GM12891 (cell line): ENCODE results near the gene LACRT.

Experiments
- DNase-seq: peaks from one replicate; pipeline ENCODE4 v3.0.0; 2011; ENCODE audit warnings: low spot score; ENCODE audit not compliant: insufficient read length
- FAIRE-seq: peaks from 2 replicates; lab custom pipeline; 2011; peaks lifted over from hg19 to GRCh38; lab: Jason Lieb, UNC
- PAX5 ChIP-seq: IDR thresholded peaks from 2 replicates; pipeline ENCODE4 v1.6.1; 2011; ENCODE audit warnings: low read length, moderate library complexity, mild to moderate bottlenecking; ENCODE audit not compliant: insufficient read depth, severe bottlenecking
- POLR2A ChIP-seq: IDR thresholded peaks from 2 replicates; pipeline ENCODE4 v1.6.1; 2011; ENCODE audit warnings: low read depth, low read length, control low read depth
- POLR2AphosphoS5 ChIP-seq: IDR thresholded peaks from 2 replicates; pipeline ENCODE4 v1.6.1; 2011; ENCODE audit warnings: low read depth, low read length, control low read depth
- POU2F2 ChIP-seq: IDR thresholded peaks from 2 replicates; pipeline ENCODE4 v1.6.1; 2011; ENCODE audit warnings: low read depth, mild to moderate bottlenecking, control low read depth, low read length, moderate library complexity
- SPI1 ChIP-seq: IDR thresholded peaks from 2 replicates; pipeline ENCODE4 v1.6.1; 2011; ENCODE audit warnings: low read depth, low read length, control low read depth
- TAF1 ChIP-seq: IDR thresholded peaks from 2 replicates; pipeline ENCODE4 v1.6.1; 2011; ENCODE audit warnings: low read depth, low read length, control low read depth

LACRT gene

DNA sequence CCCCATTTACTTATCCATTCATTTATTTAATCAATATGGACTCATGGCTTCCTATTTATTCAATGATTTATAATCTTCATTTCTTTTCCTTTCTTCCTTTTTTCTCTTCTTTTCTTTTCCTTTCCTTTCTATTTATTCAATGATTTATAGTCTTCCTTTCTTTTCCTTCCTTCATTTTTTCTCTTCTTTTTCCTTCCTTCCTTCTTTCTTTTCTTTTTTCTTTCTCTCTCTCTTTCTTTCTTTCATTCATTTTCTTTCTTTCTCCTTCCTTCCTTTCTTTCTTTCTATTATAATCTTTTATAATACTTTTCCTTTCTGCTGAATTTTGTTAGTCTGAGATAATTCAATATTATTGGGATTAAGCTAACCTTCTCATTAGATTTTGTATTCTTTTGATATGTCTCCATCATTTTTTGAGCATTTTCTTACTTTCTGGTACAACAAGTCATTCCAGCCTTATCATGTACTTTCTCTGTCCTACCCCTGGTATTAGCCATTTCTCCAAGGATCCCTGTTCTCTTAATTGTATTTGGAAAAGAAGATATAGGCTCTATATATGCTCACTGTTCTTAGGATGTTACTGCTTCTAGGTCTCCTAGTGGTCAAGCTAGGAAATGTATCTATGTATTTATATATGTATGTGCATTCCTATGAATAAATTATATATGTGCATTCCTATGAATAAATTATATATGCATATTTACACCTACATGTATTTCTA lies 12.1 kb downstream of the LACRT start:
- no peak for FAIRE-seq
- TF ChIP-seq POLR2A (no peak), SPI1 (no peak), TAF1 (no peak), POU2F2 (no peak), POLR2AphosphoS5 (no peak), PAX5 (no peak)
- DNase-seq = no peak

DNA sequence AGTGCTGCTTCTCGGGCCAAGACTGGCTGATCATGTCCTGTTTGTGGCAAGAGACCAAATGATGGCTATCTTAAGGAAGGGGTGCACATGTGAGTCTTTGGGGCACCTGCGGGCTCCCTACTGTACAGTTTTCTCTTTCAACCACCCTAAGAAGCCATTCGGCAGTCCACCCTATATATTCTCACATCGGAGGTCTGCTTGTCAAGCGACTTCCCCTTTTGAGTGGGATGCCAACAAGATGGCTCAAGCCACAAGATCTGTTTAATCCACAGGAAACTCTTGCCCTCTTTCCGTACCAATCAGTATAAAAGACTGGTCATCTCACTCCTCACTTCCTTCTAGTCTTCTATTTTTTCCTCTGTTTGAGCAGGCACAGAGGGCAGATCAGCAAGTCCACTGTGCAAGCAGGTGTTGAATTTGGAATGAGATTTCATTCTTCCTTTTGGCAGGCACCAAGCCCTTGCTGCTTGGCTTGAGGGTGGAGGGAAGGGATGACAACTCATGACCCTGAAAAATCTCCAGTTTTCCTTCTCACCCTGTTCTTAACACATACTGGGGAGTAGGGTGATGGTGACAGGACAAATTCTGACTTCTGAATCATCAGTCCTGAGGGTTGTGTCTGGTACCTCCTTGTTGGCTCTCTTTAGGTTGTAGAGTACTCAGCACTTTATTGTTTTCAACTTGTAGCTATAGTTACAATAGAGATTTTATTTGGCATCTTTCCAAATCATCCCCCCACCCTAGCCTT lies 17.6 kb downstream of the LACRT start:
- no peak for TF ChIP-seq PAX5
- TF ChIP-seq POLR2AphosphoS5 = no peak
- TF ChIP-seq SPI1 = no peak; the same call in 1 of the 2 replicates
- no peak for TF ChIP-seq POLR2A
- TF ChIP-seq POU2F2 = no peak
- TF ChIP-seq TAF1 = no peak
- FAIRE-seq = no peak
- DNase-seq = no peak

DNA sequence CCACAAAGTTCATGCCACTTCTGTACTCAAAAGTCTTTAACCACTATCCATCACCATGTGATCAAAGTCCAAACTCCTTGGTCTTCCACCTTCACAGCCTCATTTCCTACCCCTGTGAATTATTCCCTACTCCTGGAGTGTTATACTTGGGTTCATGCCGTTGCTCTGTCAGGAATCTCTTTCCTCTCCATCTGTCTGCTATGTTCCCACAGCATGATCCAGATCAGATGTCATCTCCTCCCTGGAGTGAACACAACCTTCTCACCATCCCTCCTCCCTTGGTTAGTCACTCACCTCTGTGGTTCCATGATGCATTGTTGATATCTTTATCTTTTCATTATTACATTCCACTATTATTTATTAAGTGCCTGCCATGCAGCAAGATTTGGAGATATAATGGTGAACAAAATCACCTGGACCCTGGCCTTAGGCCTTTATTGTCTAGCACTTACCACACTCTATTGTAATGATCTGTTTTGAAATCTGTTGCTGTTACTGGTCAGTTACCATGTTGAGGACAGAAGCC lies 22.4 kb downstream of the LACRT start:
- TF ChIP-seq POLR2AphosphoS5 = no peak
- no peak for TF ChIP-seq POLR2A
- TF ChIP-seq TAF1 = no peak
- TF ChIP-seq PAX5 = no peak
- no peak for TF ChIP-seq SPI1
- TF ChIP-seq POU2F2 = no peak
- FAIRE-seq (no peak), DNase-seq (no peak)

DNA sequence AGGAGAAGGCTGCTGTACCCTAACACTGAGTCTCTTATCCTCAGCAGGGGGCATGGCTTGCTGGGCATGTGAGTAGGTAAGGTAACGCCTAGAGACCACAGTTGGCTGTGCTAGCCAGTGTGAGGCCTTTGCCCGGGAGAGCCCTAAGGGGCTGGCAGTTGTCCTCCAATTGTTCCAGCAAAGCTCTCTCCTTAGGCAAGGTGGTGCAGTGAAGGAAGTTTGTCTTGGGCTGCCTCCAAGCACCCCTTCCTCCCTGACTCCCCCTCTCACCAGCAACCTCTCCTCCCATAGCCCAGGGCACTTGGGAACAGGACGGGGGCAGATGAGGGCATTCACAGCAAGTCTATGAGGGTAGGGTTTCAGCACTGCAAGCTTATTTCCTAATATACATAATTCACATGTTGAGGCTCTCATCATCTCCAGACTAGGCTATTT lies 23.0 kb downstream of the LACRT start:
- no peak for DNase-seq
- TF ChIP-seq SPI1 (no peak), POLR2A (no peak), TAF1 (no peak), POU2F2 (no peak), POLR2AphosphoS5 (no peak), PAX5 (no peak)
- no peak for FAIRE-seq

DNA sequence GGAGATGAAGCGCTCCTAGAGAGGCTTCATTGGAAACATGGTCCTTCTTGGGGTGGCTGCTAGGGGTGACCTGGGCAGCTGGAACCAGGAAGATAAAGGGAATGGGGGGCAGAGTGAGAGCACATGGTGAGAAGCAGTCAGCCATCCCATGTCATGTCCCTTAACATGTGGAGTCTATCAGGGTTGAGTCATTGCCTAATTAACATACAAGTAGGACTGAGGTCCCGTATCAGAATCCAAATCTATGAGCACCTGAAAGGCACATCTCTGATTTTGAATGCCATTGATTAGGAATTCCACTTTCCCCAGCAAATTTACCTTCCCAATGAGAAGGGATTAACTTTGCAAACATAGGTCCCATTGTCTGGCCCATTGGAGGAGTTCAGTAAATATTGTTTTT lies 25.9 kb downstream of the LACRT start:
- TF ChIP-seq POLR2A = no peak
- DNase-seq (no peak), FAIRE-seq (no peak)

DNA sequence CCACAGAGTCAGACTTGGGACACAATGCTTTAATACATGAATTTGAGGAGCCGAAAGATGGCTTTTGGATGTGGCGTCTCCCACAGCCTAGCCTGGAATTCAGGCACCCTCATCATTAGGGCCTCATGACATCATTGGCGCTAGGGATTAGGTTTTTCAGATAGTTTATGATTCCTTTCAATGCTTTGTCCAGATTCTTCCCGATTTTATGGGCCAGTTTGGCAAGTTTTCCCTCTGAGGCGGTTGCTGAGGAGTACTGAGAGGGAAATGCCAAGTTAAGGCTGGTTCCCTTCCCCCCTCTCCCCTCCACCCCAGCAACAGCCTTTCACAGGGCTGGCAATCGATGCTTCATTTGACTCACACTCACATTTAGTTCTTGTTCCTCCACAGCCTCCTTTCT lies 26.5 kb downstream of the LACRT start:
- no peak for TF ChIP-seq SPI1
- no peak for TF ChIP-seq POLR2A
- no peak for TF ChIP-seq POU2F2
- TF ChIP-seq POLR2AphosphoS5 = no peak
- TF ChIP-seq TAF1 = no peak
- no peak for TF ChIP-seq PAX5
- FAIRE-seq = no peak
- no peak for DNase-seq

DNA sequence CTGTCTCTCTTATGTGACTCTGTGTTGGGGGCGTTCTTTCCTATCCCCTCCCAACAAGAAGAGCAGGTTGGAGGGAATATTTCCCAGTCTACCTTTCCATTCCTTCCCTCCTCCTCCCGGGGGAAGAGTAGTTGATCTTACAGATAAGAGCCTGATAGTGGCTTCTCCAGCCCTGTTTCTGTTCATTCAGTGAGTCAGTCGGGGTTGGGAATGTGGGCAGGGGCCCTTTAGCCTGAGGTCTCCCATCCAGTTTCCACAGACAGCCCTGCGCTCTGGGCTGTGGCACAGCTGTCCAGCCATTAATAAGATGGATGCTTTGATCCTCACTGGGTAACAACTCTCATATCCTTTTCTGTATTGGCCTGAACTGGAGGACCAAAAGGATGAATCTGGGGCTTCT lies 28.1 kb downstream of the LACRT start:
- TF ChIP-seq TAF1 = no peak
- no peak for TF ChIP-seq PAX5
- TF ChIP-seq POU2F2 = no peak
- no peak for TF ChIP-seq POLR2AphosphoS5
- TF ChIP-seq POLR2A = no peak
- no peak for TF ChIP-seq SPI1
- FAIRE-seq = no peak
- no peak for DNase-seq

DNA sequence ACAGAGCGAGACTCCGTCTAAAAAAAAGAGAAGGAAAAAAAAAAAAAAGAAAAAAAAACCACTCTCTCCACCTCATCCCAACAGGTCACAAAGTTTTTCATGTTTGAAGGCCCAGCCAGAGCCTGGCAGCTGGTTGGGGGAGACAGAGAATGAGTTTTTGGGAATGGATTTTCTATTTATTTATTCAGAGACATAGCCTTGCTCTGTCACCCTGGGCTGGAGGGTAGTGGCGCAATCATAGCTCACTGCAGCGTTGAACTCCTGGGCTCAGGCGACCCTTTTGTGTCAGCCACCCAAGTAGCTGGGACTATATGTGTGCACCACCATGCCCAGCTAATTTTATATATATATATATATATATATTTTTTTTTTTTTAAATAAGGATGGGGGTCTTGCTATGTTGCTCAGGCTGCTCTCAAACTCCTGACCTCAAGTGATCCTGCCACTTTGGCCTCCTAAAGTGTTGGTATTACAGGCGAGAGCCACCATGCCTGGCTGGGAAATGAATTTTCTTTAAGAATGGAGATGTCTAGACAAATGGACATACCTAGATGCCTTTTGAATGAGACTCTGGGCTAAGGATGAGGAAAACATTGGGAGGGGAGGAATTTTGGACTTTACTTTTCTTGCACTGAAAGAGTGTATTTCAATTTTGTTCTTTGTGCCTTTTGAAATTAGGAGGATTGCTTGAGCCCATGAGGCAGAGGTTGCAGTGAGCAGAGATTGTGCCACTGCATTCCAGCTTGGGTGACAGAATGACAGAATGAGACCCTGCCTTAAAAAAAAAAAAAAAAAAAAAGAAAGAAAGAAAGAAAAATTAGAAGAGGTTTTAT lies 29.3 kb downstream of the LACRT start:
- no peak for DNase-seq
- no peak for FAIRE-seq
- TF ChIP-seq POU2F2 = no peak
- TF ChIP-seq PAX5 = no peak
- no peak for TF ChIP-seq TAF1
- TF ChIP-seq POLR2A = no peak
- TF ChIP-seq SPI1 = no peak
- TF ChIP-seq POLR2AphosphoS5 = no peak

DNA sequence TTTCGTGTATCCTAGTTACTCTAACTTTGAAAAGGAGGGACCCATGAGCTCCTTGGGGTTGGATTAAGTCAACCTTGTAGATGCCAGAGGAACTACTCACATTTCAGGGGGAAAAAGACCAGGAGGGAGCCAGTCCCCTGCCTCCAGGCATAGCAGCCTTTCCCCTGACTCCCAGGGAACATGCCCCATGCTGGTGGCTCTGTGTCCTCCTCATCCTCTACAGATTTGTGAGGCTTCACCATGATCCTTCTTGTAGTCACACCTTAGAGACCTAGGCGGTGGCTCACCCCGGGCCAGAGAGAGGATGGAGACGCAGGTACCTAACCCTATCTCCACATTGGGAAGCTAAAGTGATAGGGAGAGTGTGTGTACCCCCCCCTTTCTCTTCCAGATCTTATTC lies 30.3 kb downstream of the LACRT start:
- FAIRE-seq (no peak), DNase-seq (no peak)
- TF ChIP-seq TAF1 (no peak), POLR2AphosphoS5 (no peak), POLR2A (no peak), PAX5 (no peak), SPI1 (no peak), POU2F2 (no peak)
